Measurements from ENCODE around the gene SMG6. TPM values are rescaled to one million over a fixed set of nuclear protein-coding genes. Genes with fewer than 3 reads are reported as not detected.

Gene SMG6
- total RNA-seq, 1 experiment from 2014 or later, result 33.8 TPM

DNA sequence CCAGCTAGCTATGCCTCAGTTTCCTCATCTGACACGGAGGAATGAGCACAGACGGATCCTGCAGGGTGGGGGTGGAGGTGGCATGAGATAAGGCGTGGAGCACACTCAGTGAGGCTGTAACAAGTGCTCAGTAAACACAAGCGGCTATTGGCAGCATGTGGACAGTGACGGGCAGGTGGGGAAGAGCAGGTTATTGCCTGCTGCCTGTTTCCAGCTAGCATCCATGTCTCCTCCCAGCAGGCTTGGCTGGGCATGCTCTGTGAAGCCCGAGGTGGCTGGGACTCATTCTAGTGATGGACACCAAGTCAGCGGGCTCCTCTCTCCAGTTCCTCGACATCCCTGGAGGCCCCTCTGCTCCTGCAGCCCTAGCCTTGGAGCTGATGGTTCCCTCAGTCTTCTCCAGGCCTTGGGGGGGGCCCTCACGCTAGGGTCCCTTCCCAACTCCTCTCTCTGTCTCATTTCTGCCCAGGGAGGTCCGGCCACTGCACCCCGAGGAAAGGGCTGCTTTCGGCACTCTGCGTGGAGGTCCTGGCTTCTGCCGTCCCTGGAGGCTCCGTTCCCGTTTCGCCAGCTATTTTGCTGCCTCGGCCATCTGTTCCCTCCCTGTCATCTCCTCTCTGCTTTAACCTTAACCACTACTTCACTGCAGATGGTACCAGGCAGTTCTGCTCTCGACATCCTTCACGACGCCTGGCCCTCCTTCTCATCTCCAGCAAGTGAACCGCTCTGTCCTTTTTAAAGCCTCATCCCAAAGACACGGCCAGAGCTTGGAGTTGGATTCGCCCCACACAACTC, 284.7 kb downstream of the SMG6 start:
- no peak for DNase-seq
- intact Hi-C loops (cut with micrococcal nuclease; ENCODE audit: unreplicated experiment), result no loop called here
- Mint-ChIP-seq H3K9me3 (ENCODE audit: unreplicated experiment) (no peaks in the 10 kb centered on the region), H3K4me3 (ENCODE audit: unreplicated experiment) (no peak overlapping the region), H3K27ac (ENCODE audit: unreplicated experiment) (no peak overlapping the region), H3K27me3 (ENCODE audit: insufficient read depth, unreplicated experiment) (peaks cover 13% of the 10 kb centered on the region), H3K4me1 (ENCODE audit: low read depth, unreplicated experiment) (no peaks in the 10 kb centered on the region), H3K36me3 (ENCODE audit: insufficient read depth, unreplicated experiment) (peaks cover 1% of the 10 kb centered on the region)
- H3K4me3 ChIP-seq (ENCODE audit: low read depth, low read length), result no peak overlapping the region
- H3K9me3 ChIP-seq, result 0 out of 2 replicates have a peak, but pooled peaks cover 6% of the 10 kb centered on the region
- BruUV-seq (replicated peaks), result no TSS peak
- H3K27me3 ChIP-seq (replicated peaks; ENCODE audit: control insufficient read depth, insufficient read depth, low read length), result peaks cover 2% of the 10 kb centered on the region; the same call in 1 of the 2 replicates
- TF ChIP-seq, protein P1, sequence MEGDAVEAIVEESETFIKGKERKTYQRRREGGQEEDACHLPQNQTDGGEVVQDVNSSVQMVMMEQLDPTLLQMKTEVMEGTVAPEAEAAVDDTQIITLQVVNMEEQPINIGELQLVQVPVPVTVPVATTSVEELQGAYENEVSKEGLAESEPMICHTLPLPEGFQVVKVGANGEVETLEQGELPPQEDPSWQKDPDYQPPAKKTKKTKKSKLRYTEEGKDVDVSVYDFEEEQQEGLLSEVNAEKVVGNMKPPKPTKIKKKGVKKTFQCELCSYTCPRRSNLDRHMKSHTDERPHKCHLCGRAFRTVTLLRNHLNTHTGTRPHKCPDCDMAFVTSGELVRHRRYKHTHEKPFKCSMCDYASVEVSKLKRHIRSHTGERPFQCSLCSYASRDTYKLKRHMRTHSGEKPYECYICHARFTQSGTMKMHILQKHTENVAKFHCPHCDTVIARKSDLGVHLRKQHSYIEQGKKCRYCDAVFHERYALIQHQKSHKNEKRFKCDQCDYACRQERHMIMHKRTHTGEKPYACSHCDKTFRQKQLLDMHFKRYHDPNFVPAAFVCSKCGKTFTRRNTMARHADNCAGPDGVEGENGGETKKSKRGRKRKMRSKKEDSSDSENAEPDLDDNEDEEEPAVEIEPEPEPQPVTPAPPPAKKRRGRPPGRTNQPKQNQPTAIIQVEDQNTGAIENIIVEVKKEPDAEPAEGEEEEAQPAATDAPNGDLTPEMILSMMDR (IDR thresholded peaks at IDR 0.05; ENCODE audit: insufficient read depth in 1 of 2, low read depth in 1 of 2, low read length in 1 of 2, severe bottlenecking in 1 of 2, unreplicated experiment in 1 of 2), result no peak
- H3K4me1 ChIP-seq, result peaks cover 3% of the 10 kb centered on the region; the same call in 1 of the 2 replicates
- ChIA-PET POLR2A (interaction anchor here (0.6 kb wide), 1 partner anchor 16 kb away, joined by 7 read pairs; no protein-coding TSS in a partner anchor), CTCF (interaction anchor here (2.4 kb wide), 1 partner anchor 110 kb away, joined by 11 read pairs; no protein-coding TSS in a partner anchor)
- no peaks in the 10 kb centered on the region for H3K36me3 ChIP-seq (ENCODE audit: control insufficient read depth, insufficient read depth, low read length)

DNA sequence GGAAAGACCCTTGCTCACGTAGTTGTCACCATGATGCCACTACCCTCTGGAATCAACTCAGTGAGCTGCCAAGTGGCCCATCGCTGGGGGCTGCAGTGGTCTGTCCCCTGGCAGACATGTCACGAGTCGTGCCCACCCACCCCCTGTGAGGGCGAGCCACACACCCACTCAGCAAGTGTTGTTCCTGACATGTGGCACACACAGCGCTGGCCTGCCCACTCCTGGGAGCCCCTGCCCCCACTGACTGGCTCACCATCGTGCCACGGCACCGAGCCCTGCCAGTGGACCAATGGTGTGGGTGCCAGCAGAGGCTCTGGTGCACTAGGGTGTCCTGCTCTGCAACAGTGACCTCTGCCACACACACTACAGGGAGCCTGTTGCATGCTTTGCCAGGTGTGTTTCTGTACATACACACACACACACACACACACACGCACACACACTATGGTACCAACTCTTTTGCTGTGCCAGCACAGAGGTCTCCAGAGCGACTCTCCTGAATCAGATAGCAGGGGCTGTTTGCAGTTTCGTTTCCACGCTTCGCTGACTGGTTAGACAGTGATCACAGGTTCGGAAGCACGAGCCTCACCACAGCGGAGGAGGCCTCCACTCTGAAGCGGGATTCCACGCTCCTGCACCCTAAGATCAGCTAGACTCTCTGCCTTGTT, 286.2 kb downstream of the SMG6 start:
- no TSS peak for BruUV-seq (replicated peaks)
- peaks cover 13% of the 10 kb centered on the region for H3K27me3 Mint-ChIP-seq (ENCODE audit: insufficient read depth, unreplicated experiment)
- TF ChIP-seq, protein P1 (IDR thresholded peaks at IDR 0.05; ENCODE audit: insufficient read depth in 1 of 2, low read depth in 1 of 2, low read length in 1 of 2, severe bottlenecking in 1 of 2, unreplicated experiment in 1 of 2), result no peak

DNA sequence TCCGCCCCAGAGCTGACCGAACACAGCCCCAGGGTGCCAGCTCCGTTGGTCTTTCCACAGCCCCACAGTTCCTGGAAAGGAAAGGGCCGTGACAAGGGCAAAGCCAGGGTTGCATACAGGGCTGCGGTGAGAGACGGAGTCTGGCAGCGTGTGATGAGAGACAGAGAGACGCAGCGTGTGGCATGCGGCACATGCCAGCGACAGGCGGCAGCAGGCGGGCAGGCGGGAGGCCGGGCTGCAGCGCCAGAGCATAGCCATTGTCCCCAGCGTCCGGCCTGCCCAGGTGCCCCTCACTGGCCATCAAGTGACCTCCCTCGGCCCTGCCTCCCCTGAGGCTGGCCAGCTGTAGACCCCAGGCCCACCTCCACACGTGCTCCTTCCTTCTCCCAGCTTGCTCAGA, 287.1 kb downstream of the SMG6 start:
- BruUV-seq (replicated peaks), result no TSS peak
- no peaks in the 10 kb centered on the region for H3K4me1 ChIP-seq
- peaks cover 2% of the 10 kb centered on the region; the same call in 1 of the 2 replicates for H3K27me3 ChIP-seq (replicated peaks; ENCODE audit: control insufficient read depth, insufficient read depth, low read length)
- H3K4me1 Mint-ChIP-seq (ENCODE audit: low read depth, unreplicated experiment), result no peaks in the 10 kb centered on the region
- no peak overlapping the region for H3K4me3 ChIP-seq (ENCODE audit: low read depth, low read length)
- ChIA-PET CTCF (no interaction called here), POLR2A (no interaction called here)
- intact Hi-C loops (cut with micrococcal nuclease; ENCODE audit: unreplicated experiment), result no loop called here
- H3K9me3 Mint-ChIP-seq (ENCODE audit: unreplicated experiment), result peaks cover 10% of the 10 kb centered on the region
- 0 out of 2 replicates have a peak, but pooled peaks cover 8% of the 10 kb centered on the region for H3K9me3 ChIP-seq
- no peaks in the 10 kb centered on the region for H3K36me3 ChIP-seq (ENCODE audit: control insufficient read depth, insufficient read depth, low read length)
- H3K27ac Mint-ChIP-seq (ENCODE audit: unreplicated experiment), result no peak overlapping the region
- TF ChIP-seq, protein P1 (IDR thresholded peaks at IDR 0.05; ENCODE audit: insufficient read depth in 1 of 2, low read depth in 1 of 2, low read length in 1 of 2, severe bottlenecking in 1 of 2, unreplicated experiment in 1 of 2), result no peak
- no peak for DNase-seq
- no peak overlapping the region for H3K4me3 Mint-ChIP-seq (ENCODE audit: unreplicated experiment)
- H3K27me3 Mint-ChIP-seq (ENCODE audit: insufficient read depth, unreplicated experiment), result peaks cover 13% of the 10 kb centered on the region
- no peaks in the 10 kb centered on the region for H3K36me3 Mint-ChIP-seq (ENCODE audit: insufficient read depth, unreplicated experiment)

More for the DNA sequence above, 286.2 kb downstream of the SMG6 start:
- DNase-seq, result no peak
- Histone ChIP-seq H3K4me1 (no peaks in the 10 kb centered on the region), H3K36me3 (ENCODE audit: control insufficient read depth, insufficient read depth, low read length) (no peaks in the 10 kb centered on the region), H3K9me3 (0 out of 2 replicates have a peak, but pooled peaks cover 8% of the 10 kb centered on the region), H3K27me3 (replicated peaks; ENCODE audit: control insufficient read depth, insufficient read depth, low read length) (peaks cover 2% of the 10 kb centered on the region; the same call in 1 of the 2 replicates), H3K4me3 (ENCODE audit: low read depth, low read length) (no peak overlapping the region)
- no peaks in the 10 kb centered on the region for H3K4me1 Mint-ChIP-seq (ENCODE audit: low read depth, unreplicated experiment)
- no peak overlapping the region for H3K27ac Mint-ChIP-seq (ENCODE audit: unreplicated experiment)
- intact Hi-C loops (cut with micrococcal nuclease; ENCODE audit: unreplicated experiment), result no loop called here
- no peaks in the 10 kb centered on the region for H3K36me3 Mint-ChIP-seq (ENCODE audit: insufficient read depth, unreplicated experiment)
- H3K4me3 Mint-ChIP-seq (ENCODE audit: unreplicated experiment), result no peak overlapping the region
- H3K9me3 Mint-ChIP-seq (ENCODE audit: unreplicated experiment), result peaks cover 6% of the 10 kb centered on the region
- ChIA-PET CTCF (no interaction called here), POLR2A (no interaction called here)
